NT2/D1 (cell line): ENCODE results near the gene CACNA2D3.

ENCODE experiments used
- SUZ12 ChIP-seq: IDR thresholded peaks from 2 replicates; pipeline ENCODE4 v1.6.1; 2011; ENCODE audit not compliant: insufficient read length, insufficient read depth; ENCODE audit errors: extremely low read depth
- YY1 ChIP-seq: IDR thresholded peaks from 2 replicates; pipeline ENCODE4 v1.6.1; 2011; ENCODE audit not compliant: insufficient read length, insufficient read depth
- ZNF274 ChIP-seq: IDR thresholded peaks from 2 replicates; pipeline ENCODE4 v1.6.1; 2011; ENCODE audit warnings: mild to moderate bottlenecking, low read depth, low read length

GRCh38 chr3:54515441-54516213, 393.3 kb downstream of the CACNA2D3 start:
- TF ChIP-seq ZNF274 (no peak), YY1 (no peak), SUZ12 (no peak)
